ENCODE measurements around the gene TLL2.
A peak's percentile ranks its signal among the peaks of the same experiment; 100 is the strongest.

TLL2 gene

DNA sequence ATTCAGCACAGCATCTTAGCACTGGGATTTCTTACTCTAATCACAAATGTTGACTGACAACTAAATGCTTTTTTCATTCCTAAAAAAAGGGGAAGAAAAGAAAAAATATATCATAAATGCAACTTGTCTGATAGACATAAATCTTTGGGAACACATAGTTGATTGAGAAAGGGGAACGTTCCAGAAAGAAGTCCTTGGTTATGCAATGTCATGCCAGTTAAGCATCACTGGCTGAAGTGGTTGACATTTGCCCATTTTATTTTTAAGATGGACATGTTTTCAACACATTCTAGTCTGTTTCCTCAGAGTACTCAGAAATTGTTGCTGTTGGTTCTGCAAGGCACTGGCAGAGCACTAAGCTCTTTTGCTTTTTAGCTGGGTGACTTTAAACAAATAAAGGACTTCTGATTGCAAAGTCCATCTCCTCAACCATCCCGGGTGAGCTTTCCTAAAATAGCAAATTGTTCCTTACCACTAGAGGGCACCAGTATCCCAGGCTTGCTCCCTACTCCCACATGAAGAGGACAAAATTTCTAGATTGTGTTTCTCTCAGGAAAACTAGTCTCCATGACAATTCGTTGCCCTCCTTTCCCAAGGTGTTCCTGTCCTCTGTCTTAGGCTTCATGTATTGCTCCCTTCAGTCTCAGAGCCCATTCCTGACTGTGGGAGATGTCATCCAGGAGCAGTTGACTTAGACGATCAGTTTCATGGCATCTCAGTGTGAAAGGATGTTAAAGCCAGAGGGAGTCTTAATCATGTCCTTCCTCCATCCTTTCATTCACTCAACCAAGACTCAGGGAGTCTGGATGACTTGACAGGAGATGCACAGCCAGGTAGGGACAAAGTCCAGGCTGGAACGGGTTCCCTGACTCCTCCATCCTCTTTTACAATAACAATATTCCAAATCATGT lies 178.9 kb downstream of the TLL2 start:
- Histone ChIP-seq H3K27me3 (replicated peaks) (no peaks in the 10 kb centered on the region), H3K27ac (no peak overlapping the region), H3K4me3 (ENCODE audit: low read depth, low read length) (no peak overlapping the region), H3K36me3 (replicated peaks) (no peaks in the 10 kb centered on the region)
- in situ Hi-C loops (cut with HindIII; ENCODE audit: low pct_ligation_motif_present, low sequenced_read_pairs), result no loop called here
- TF ChIP-seq, protein P1, sequence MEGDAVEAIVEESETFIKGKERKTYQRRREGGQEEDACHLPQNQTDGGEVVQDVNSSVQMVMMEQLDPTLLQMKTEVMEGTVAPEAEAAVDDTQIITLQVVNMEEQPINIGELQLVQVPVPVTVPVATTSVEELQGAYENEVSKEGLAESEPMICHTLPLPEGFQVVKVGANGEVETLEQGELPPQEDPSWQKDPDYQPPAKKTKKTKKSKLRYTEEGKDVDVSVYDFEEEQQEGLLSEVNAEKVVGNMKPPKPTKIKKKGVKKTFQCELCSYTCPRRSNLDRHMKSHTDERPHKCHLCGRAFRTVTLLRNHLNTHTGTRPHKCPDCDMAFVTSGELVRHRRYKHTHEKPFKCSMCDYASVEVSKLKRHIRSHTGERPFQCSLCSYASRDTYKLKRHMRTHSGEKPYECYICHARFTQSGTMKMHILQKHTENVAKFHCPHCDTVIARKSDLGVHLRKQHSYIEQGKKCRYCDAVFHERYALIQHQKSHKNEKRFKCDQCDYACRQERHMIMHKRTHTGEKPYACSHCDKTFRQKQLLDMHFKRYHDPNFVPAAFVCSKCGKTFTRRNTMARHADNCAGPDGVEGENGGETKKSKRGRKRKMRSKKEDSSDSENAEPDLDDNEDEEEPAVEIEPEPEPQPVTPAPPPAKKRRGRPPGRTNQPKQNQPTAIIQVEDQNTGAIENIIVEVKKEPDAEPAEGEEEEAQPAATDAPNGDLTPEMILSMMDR (IDR thresholded peaks at IDR 0.05; ENCODE audit: low read depth, low read length, missing control alignments), result peak; percentile 84
- DNase-seq, result peak; percentile 24

DNA sequence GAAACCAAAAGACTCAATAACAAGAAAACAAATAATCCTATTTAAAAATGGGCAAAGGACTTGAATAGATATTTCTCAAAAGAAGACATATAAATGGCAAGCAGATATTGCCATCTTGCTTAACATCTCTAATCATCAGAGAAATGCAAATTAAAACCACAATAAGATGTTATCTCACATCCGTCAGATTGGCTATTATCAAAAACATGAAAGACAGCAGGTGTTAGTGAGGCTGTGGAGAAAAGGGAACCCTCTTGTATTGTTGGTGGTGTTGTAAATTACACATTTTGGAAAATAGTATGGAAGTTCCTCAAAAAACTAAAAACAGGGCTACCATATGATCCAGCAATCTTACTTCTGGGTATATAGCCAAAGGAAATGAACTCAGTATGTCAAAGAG lies 180.6 kb downstream of the TLL2 start:
- H3K27me3 ChIP-seq (replicated peaks), result no peaks in the 10 kb centered on the region
- TF ChIP-seq, protein P1 (IDR thresholded peaks at IDR 0.05; ENCODE audit: low read depth, low read length, missing control alignments), result no peak

DNA sequence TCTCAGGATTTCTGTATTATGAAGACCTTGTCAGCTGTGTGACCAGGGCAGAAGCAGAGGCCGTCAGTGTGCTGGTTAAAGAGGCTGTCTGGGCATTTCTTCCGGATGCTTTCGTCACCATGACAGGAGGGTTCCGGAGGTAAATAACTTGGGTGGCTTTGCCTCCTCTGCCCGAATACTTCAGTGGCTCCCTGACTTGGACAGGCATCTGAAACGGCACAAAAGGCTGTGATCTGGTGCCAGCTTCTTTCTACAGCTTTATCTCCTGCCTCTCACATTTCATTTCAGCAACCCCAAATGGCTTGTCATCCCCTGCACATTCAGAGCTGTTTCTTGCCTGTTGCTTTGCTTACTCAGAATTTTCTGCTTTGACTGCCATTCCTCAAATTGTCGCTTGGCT lies 186.3 kb downstream of the TLL2 start:
- no peak overlapping the region for H3K4me3 ChIP-seq (ENCODE audit: low read depth, low read length)
- H3K27ac ChIP-seq, result no peak overlapping the region
- in situ Hi-C loops (cut with HindIII; ENCODE audit: low pct_ligation_motif_present, low sequenced_read_pairs), result no loop called here
- TF ChIP-seq, protein P1 (IDR thresholded peaks at IDR 0.05; ENCODE audit: low read depth, low read length, missing control alignments), result no peak
- DNase-seq, result no peak
- H3K36me3 ChIP-seq (replicated peaks), result no peaks in the 10 kb centered on the region
- no peaks in the 10 kb centered on the region for H3K27me3 ChIP-seq (replicated peaks)

More for the DNA sequence above, 180.6 kb downstream of the TLL2 start:
- Histone ChIP-seq H3K27ac (no peak overlapping the region), H3K4me3 (ENCODE audit: low read depth, low read length) (no peak overlapping the region), H3K36me3 (replicated peaks) (no peaks in the 10 kb centered on the region)
- DNase-seq, result no peak
- in situ Hi-C loops (cut with HindIII; ENCODE audit: low pct_ligation_motif_present, low sequenced_read_pairs), result no loop called here

DNA sequence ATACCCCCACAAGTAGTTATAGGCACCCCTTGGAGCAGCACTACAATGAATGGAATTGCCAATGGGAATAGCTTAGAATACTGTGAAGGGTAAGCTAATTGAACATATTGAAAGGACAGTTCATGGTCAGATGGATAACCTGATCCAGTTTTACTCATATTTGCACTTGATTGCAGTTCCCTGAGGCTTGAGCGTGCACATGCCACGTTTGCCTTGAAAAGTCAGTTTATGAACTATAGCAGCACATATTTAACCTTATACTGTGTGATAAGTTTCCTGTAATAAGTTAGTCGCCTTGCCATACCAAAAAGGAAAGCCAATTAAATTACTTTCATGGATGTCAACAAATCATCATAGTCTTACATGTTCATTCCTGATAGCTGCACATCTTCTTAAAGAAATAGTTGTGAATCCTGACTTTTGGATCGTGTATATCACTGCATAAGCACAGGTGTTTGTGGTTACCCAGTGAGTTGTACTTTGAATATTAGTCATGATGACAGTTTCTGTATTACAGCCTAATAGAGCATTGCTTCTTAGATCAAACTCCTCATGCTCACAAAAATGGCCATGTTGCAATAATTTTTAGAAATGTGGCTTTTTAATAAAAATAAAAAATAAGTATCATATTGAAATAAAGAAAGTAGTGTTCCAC lies 187.9 kb downstream of the TLL2 start:
- TF ChIP-seq, protein P1 (IDR thresholded peaks at IDR 0.05; ENCODE audit: low read depth, low read length, missing control alignments), result no peak
- no peak for DNase-seq
- no peak overlapping the region for H3K27ac ChIP-seq
- in situ Hi-C loops (cut with HindIII; ENCODE audit: low pct_ligation_motif_present, low sequenced_read_pairs), result no loop called here
- no peak overlapping the region for H3K4me3 ChIP-seq (ENCODE audit: low read depth, low read length)
- H3K27me3 ChIP-seq (replicated peaks), result no peaks in the 10 kb centered on the region
- H3K36me3 ChIP-seq (replicated peaks), result no peaks in the 10 kb centered on the region

DNA sequence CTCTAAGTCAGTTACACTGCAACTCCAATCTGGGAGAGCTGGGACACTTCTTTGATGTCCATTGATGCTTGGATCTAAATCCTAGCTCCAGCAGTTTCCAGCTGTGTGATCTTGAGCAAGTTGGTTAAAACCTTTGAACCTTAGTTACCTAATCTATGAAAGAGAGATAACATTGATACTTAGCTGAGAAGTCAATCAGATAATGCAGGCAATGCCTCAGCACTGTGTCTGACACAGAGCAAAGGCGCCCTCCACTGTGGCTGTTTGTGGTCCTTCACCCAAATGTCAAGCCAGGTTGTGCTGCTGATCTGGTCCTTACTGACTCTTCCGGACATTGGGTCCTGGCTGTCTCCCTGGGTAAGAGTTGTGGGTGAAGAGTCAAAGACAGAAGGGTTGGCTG lies 189.3 kb downstream of the TLL2 start:
- in situ Hi-C loops (cut with HindIII; ENCODE audit: low pct_ligation_motif_present, low sequenced_read_pairs), result no loop called here
- no peak overlapping the region for H3K27ac ChIP-seq
- TF ChIP-seq, protein P1 (IDR thresholded peaks at IDR 0.05; ENCODE audit: low read depth, low read length, missing control alignments), result no peak
- no peaks in the 10 kb centered on the region for H3K27me3 ChIP-seq (replicated peaks)
- no peak overlapping the region for H3K4me3 ChIP-seq (ENCODE audit: low read depth, low read length)
- no peaks in the 10 kb centered on the region for H3K36me3 ChIP-seq (replicated peaks)
- DNase-seq, result no peak
